ENCODE measurements around the gene HAUS8.

HAUS8 gene

GRCh38 chr19:17075864-17076542 is 751 bp upstream of the HAUS8 start:
- DNase-seq, result peak; percentile 67 to 69

DNA sequence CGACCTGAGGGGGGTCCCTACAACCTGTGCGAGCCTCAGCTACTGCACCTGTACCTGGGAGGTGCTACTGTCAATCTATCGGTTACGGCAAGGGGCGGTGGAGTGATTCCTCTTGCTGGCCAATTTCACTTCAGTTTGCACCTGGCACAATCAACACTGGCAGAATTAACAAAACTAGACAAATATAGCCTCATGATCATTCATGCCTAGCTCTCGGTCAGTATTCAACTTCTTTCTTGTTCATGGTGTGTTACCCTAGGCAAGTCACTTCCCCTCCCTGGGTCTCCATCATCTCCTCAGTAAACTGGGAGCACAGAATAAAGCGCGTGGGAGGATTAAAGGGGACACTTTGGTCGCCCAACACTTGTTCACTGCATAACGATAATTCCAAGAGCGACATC is 618 bp downstream of the HAUS8 start:
- peak in 1 of 2 experiments; percentile 29 for DNase-seq

- no peak for DNase-seq
Measured at GRCh38 chr19:17073869-17074633, 1.2 kb downstream of the HAUS8 start.

DNA sequence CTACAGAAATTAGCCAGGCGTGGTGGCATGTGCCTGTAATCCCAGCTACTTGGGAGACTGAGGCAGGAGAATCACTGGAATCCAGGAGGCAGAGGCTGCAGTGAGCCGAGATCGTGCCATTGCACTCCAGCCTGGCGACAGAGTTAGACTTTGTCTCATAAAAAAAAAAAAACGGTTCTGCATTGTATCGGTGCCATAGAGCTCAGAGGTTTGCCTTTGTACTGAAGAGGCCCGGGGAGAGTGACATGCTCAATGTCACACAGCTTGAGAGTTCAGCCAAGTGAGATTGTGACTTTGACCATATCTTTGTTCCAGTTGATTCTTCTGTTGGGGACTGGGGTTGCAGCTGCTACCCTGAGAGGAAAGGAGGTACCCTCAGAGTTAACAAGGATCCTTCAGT is 4.3 kb downstream of the HAUS8 start:
- DNase-seq, result no peak

GRCh38 chr19:17070421-17070820 is 4.8 kb downstream of the HAUS8 start:
- no peak for DNase-seq

GRCh38 chr19:17069193-17069592 is 6.1 kb downstream of the HAUS8 start:
- DNase-seq, result no peak

- DNase-seq, result no peak
Measured at GRCh38 chr19:17063428-17063827, 11.8 kb downstream of the HAUS8 start.

GRCh38 chr19:17061691-17062090 is 13.6 kb downstream of the HAUS8 start:
- no peak for DNase-seq

DNA sequence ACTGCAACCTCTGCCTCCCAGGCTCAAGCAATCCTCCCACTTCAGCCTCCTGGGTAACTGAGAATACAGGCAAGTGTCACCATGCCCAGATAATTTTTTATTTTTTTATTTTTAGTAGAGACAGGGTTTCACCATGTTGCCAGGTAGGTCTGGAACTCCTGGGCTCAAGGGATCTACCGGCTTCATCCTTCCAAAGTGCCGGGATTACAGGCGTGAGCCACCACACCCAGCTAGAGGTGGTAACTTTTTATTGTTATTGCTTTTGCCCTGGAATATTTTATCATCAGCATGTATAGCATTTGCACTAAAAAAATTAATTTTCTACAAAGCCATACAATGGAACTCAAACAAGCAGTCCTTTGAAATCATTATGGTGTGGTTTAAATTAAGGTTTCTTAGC is 14.0 kb downstream of the HAUS8 start:
- DNase-seq, result no peak

DNA sequence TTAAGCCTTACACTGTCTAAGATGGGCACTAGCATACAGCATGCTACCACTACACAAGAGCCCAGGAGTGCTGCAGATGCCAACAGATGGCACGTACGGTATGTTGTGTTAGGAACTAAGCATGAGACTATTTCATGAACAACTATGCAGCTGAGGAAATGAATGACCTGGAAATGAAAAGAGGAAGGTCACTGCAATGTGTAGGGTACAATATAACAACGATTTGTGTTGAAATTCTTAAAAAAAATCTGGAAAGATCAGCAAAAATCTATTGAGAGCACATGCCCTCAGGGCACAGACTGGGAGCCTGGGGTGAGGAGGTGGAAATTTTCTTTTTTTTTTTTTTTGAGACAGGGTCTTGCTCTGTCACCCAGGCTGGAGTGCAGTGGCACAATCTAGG is 14.4 kb downstream of the HAUS8 start:
- DNase-seq, result no peak

DNA sequence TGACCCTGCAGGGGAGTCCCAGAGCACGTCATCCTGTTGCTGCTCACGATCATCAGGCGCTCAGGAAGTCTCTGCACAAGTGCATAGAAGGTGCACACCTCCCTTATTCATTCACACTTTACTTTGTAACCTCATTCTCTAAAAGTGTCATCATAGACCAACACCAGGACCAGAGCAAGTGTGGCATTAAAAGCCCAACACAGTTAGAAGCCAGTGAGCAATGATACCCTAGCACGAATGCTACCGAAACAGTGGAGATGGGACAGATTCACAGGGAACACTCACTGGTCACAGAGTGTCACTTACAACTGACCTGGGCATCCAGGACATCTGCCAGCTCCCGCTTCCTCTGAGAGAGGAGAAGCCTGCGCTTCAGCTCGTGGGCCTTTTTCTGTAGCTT is 17.0 kb downstream of the HAUS8 start:
- no peak for DNase-seq

DNA sequence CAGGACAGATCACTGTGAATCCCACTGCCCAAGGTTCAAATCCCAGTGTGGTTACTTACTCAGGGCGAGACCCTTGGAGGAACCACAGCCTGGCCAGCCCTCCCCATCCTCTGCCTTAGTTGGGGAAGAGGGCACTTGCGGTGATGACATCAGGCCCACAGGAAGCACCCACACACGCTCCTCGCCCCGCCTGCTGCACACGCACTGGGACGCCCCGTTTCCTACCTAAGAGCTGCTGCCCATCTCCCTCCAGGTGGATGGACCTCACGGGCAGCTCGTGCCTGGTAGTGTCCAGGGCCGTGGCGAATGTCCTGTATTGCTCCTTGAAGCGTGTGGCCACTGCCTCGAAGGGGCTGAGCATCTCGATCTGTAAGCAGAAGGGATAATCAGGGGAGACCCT is 19.6 kb downstream of the HAUS8 start:
- no peak for DNase-seq

DNA sequence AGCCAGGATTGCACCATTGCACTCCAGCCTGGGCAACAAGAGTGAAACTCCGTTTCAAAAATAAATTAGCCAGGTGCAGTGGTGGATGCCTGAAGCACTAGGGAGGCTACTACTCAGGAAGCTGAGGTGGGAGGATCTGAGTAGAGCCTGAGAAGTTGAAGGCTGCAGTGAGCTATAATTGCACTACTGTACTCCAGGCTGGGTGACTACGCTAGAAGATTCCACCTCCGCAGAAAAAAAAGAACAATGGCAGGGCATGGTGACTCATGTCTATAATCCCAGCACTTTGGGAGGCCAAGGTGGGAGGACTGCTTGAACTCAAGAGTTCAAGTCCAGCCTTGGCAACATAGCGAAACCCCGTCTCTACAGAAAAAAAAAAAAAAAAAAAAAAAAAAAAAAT is 20.5 kb downstream of the HAUS8 start:
- DNase-seq, result no peak

DNA sequence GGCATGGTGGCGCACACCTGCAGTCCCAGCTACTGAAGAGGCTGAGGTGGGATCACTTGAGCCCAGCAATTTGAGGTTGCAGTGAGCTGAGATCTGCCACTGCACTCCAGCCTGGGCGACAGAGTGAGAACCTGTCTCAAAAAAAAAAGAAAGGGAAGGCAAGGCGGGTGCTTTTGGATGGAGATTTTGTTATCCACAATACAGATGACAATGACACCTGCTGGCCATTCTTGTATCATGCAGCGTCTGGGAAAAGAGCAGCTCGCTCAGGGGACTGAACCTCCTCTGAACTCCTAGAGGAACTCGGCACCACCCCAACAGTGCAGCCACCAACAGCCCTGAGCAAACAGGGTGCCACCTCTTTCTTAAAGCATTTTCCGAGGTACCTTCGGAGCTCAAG is 22.8 kb downstream of the HAUS8 start:
- DNase-seq, result peak; percentile 36 to 37

DNA sequence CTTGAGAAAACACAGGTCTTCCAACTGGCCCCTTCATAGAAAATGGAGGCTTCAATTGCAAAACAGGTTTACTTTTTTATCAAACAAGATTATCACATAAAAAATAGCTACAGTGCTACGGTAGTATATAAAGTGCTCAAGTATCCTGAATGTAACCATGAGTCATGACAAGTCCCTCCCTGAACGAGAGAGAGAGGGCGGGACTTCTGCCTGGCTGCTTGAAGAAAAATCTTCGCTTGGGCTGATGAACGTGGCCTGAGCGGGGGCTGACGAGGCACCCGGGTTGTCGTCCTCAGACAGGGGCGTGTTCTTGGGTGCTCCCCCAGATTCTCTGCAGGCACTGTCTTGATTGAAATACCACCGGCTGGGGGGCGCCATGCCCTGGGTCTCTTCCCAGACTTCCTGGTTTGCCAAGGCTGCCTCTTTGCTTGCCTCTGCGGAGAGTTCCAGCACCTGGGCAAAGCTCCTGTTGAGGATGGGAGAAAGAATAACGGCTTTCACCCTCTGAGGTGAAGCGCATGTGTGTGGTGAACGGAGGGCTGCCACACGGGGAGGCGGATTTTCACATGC is 25.5 kb downstream of the HAUS8 start:
- DNase-seq, result no peak

DNA sequence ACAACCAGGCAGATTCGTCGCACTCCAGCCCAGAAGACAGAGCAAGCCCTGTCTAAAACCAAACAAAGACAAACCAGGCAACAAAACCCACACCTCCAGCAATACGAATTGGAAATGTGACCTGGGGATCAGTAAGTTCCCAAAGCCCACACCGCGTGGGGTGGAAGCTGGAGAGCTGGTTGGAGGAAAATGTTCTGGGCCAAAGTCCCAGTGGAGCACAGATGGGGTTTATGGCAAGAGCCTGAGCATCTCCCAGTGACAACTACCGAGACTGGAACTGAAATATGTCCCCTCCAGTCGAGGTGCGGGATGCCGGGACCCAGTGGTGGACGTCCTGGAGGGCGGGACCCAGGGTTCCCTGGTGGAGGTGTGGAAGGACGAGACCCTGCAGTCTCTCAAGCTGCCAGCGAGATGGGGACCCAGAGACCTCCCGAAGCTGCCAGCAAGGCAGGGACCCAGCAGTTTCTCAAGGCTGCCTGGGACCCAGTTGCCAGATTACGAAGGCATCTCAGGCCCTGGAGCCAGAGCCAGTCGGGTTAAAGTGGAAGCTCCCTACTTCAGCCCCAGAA is 26.3 kb downstream of the HAUS8 start:
- DNase-seq, result no peak

GRCh38 chr19:17045907-17046502 is 29.2 kb downstream of the HAUS8 start:
- no peak for DNase-seq

- no peak for DNase-seq
Measured at GRCh38 chr19:17043744-17044143, 31.5 kb downstream of the HAUS8 start.

DNA sequence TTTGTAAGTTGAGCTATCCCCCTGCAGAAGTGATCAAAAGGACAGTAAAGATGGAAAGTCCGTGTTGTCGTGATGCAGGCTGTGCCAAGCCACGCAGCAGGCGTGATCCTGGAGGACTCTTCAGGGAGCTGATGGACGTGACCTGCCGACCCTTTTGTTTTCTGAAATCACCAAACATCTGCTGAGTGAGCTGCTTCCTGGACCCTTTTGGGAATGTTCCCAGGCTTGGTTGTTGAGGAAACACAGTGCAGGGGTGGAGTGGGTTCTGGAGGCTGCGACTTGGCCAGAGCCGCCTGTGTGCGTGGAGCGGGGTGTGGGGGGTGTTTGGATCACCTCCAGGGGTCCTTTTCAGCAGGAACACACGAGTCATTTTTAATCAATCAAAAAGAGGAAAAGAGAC is 33.3 kb downstream of the HAUS8 start:
- no peak for DNase-seq

DNA sequence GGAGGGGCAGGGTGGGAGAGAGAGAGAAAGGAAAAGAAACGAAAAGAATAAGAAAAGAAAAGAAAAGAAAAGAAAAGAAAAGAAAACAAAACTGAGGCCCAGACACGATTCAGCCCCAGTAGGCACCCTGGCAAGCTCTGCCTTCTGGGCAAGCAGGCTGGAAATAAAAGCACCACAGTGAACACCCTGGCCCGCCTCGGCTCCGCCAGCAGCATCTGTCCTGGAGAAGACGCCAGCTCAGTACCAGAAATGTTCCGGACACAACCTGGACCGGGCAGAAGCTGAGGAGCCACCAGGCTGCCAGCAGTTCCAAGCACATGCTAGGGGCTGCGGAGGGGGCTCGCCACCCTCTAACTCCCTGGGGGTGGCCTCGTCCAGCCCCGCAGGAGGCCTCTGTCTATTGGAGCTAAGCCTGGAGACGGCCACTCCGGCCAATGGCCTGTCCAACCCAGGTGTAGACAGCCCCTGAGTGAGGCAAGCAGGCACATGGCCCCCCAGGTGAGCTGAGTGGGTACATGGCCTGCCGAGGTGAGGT is 37.2 kb downstream of the HAUS8 start:
- no peak for DNase-seq

DNA sequence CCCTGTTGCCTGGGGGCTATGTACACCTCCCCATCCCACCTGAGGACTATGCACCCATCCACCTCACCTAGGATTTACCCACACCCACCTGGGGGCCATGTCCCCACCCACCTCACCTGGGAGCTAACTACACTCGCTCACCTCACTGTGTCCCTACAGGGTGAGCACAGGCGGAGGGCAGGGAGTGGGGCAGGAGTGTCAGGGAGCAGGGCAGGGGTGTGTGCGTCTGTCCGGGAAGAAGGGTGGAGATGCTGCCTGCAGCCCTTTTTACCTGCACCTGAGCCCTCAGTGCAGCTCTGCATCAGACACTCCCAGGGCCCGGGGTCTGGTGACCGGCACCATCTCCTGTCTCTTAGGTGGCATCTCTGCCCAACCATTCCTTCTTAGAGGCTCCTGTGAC is 38.1 kb downstream of the HAUS8 start:
- no peak for DNase-seq

- DNase-seq, result no peak
Measured at GRCh38 chr19:17036640-17037039, 38.6 kb downstream of the HAUS8 start.

DNA sequence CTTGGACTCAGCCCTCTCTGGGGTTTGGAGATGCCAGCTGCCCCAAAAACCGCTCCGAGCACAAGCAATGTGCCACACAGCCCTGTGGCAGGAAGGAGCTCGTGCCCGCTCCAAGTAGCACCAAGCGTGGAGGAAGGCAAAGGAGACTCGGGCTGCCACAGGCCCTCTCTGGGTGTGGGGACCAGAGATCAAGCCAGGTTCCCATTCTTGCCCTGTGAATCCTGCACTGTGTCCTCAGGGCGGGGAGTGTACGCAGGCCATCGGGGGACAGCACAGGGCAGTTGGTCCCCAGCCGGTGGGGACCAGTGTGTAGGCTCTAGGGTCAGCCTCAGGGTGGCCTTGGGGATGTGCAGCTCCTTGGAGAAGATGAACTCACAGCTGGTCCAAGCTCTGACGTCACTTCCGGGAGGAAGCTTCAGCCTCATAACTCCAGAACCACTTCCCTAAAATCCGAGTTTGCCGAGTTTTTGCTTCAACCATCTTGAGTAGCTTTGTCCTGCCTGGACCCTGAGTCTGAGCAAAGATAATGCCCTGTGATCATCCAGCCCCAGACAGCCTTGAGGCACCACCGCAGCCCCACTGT is 39.3 kb downstream of the HAUS8 start:
- DNase-seq, result no peak
